Measurements from ENCODE around the gene IL5RA.

DNA sequence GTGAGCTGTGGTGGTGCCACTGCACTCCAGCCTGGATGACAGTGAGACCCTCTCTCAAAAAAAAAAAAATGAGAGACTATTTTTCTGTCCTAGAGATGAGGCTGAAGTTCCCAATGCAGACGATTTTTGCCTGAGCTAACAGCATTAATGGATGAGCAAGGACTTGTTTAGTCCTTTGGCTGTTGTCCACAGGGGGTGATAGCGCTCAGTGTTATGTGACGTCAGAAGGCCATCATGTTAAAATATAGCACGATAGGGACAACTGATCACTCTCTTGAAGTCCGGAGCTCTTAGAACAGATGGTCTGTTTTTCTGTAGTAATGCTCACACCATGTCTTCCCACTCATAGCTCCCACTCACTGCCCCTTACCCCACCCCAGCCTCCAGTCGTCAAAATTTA lies 23.3 kb upstream of the IL5RA start:
- TF ChIP-seq, protein P1, sequence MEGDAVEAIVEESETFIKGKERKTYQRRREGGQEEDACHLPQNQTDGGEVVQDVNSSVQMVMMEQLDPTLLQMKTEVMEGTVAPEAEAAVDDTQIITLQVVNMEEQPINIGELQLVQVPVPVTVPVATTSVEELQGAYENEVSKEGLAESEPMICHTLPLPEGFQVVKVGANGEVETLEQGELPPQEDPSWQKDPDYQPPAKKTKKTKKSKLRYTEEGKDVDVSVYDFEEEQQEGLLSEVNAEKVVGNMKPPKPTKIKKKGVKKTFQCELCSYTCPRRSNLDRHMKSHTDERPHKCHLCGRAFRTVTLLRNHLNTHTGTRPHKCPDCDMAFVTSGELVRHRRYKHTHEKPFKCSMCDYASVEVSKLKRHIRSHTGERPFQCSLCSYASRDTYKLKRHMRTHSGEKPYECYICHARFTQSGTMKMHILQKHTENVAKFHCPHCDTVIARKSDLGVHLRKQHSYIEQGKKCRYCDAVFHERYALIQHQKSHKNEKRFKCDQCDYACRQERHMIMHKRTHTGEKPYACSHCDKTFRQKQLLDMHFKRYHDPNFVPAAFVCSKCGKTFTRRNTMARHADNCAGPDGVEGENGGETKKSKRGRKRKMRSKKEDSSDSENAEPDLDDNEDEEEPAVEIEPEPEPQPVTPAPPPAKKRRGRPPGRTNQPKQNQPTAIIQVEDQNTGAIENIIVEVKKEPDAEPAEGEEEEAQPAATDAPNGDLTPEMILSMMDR (IDR thresholded peaks at IDR 0.05) = no peak
- no peak for TF ChIP-seq POLR2A (IDR thresholded peaks at IDR 0.05)
